Mesothelial cell of epicardium (in vitro differentiated cells): ENCODE results near the gene TBX1. TPM values are rescaled to one million over a fixed set of nuclear protein-coding genes. Genes with fewer than 3 reads are reported as not detected.
"Not testable (repeated sequence)": the region's sequence is repeated elsewhere in the genome, so short reads cannot be mapped to it uniquely, and the experiment has no call there.

ENCODE experiments used
- DNase-seq, 2 experiments: peaks; one replicate each; pipeline ENCODE4 v3.0.0; 2021; ENCODE audit warnings: low spot score in 2 of 2; ENCODE audit not compliant: unreplicated experiment in 2 of 2
- H3K27ac Mint-ChIP-seq: 2 replicates; pipeline ENCODE4 v1.8.0; 2021; ENCODE audit warnings: mixed read lengths
- H3K27me3 Mint-ChIP-seq: 2 replicates; pipeline ENCODE4 v1.8.0; 2021; ENCODE audit warnings: low read depth, mixed read lengths
- H3K36me3 Mint-ChIP-seq: 2 replicates; pipeline ENCODE4 v1.8.0; 2021; ENCODE audit warnings: mixed read lengths
- H3K4me1 Mint-ChIP-seq: 2 replicates; pipeline ENCODE4 v1.8.0; 2021; ENCODE audit warnings: mixed read lengths
- H3K4me3 Mint-ChIP-seq: 2 replicates; pipeline ENCODE4 v1.8.0; 2021; ENCODE audit warnings: mild to moderate bottlenecking, moderate library complexity, mixed read lengths
- H3K9me3 Mint-ChIP-seq: 2 replicates; pipeline ENCODE4 v1.8.0; 2021; ENCODE audit warnings: mixed read lengths
- CTCF ChIP-seq: fragments of 200-600 bp; sonication (generic); IDR thresholded peaks from one replicate; pipeline ENCODE4 v1.5.0; 2021; ENCODE audit warnings: antibody characterized with exemption; ENCODE audit not compliant: unreplicated experiment
- total RNA-seq: library from RNA; stranded (reverse); gene quantifications from 3 replicates; pipeline ENCODE4 v1.2.1, GENCODE V29; 2021

Gene TBX1
- total RNA-seq, 1 donor from 2014 or later, result 0.45 TPM

- peaks cover 43% of the 10 kb centered on the region for H3K36me3 Mint-ChIP-seq
- H3K4me3 Mint-ChIP-seq, result no peak overlapping the region
- H3K9me3 Mint-ChIP-seq, result peaks cover 34% of the 10 kb centered on the region
- no peaks in the 10 kb centered on the region for H3K4me1 Mint-ChIP-seq
- no peak for TF ChIP-seq CTCF
- DNase-seq, result no peak
- H3K27ac Mint-ChIP-seq, result no peak overlapping the region
- H3K27me3 Mint-ChIP-seq, result no peaks in the 10 kb centered on the region
Observed at GRCh38 chr22:19789406-19789805, 28.8 kb downstream of the TBX1 start.

DNA sequence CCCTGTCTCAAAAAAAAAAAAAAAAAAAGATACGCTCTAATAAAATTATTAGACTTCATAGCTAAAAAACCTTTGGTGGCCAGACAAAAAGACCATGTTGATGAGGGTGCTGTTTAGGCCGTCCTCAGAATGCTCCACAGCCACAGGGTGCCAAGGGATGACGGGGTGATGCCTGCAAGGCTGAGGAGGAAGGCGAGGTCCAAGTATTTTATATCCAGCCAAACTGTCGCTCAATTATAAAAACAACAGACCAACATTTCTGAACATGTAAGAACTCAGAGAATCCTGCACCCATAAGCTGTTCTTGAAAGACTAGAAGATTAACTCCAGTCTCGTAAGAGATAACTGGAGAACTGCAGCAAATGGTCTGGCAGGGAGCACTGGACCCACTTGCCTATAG lies 29.2 kb downstream of the TBX1 start:
- H3K9me3 Mint-ChIP-seq, result peaks cover 34% of the 10 kb centered on the region

GRCh38 chr22:19791243-19791642 lies 30.7 kb downstream of the TBX1 start:
- TF ChIP-seq CTCF, result no peak
- H3K36me3 Mint-ChIP-seq, result peaks cover 44% of the 10 kb centered on the region
- H3K4me1 Mint-ChIP-seq, result no peaks in the 10 kb centered on the region
- no peak for DNase-seq
- peaks cover 34% of the 10 kb centered on the region for H3K9me3 Mint-ChIP-seq
- no peaks in the 10 kb centered on the region for H3K27me3 Mint-ChIP-seq
- no peak overlapping the region for H3K27ac Mint-ChIP-seq
- no peak overlapping the region for H3K4me3 Mint-ChIP-seq

More for the DNA sequence above, 29.2 kb downstream of the TBX1 start:
- no peak overlapping the region for H3K4me3 Mint-ChIP-seq
- peaks cover 44% of the 10 kb centered on the region for H3K36me3 Mint-ChIP-seq
- H3K27me3 Mint-ChIP-seq, result no peaks in the 10 kb centered on the region
- DNase-seq, result no peak
- no peak for TF ChIP-seq CTCF
- H3K4me1 Mint-ChIP-seq, result no peaks in the 10 kb centered on the region
- H3K27ac Mint-ChIP-seq, result no peak overlapping the region

GRCh38 chr22:19791894-19792293 lies 31.3 kb downstream of the TBX1 start:
- H3K9me3 Mint-ChIP-seq, result peaks cover 34% of the 10 kb centered on the region
- peaks cover 44% of the 10 kb centered on the region for H3K36me3 Mint-ChIP-seq
- DNase-seq, result no peak
- H3K27me3 Mint-ChIP-seq, result no peaks in the 10 kb centered on the region
- no peak for TF ChIP-seq CTCF
- no peak overlapping the region for H3K27ac Mint-ChIP-seq
- H3K4me1 Mint-ChIP-seq, result no peaks in the 10 kb centered on the region
- no peak overlapping the region for H3K4me3 Mint-ChIP-seq

- not testable (repeated sequence) for H3K27ac Mint-ChIP-seq, H3K4me1 Mint-ChIP-seq, H3K4me3 Mint-ChIP-seq, DNase-seq, H3K27me3 Mint-ChIP-seq
- Mint-ChIP-seq H3K36me3 (peaks cover 44% of the 10 kb centered on the region), H3K9me3 (peaks cover 34% of the 10 kb centered on the region)
Observed at GRCh38 chr22:19792383-19792896, 31.9 kb downstream of the TBX1 start.

DNA sequence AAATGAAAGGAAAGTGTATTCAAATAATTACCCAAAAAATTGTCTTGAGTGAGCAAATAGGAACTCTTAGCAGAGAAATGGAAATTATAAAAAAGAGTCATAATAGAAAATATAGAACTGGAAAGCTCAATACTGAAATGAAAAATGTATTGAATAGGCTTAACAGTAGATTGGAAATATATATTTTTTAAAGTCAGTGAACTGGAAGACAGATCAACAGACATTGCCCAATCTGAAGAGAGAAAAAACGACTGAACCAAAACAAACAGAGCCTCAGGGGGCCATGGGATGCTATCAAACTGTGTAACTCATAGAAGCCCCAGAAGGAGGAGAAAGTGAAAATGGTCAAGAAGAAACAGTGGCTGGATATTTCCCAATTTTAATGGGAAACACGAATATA lies 32.6 kb downstream of the TBX1 start:
- Mint-ChIP-seq H3K4me1 (no peaks in the 10 kb centered on the region), H3K27me3 (no peaks in the 10 kb centered on the region), H3K27ac (no peak overlapping the region), H3K9me3 (peaks cover 34% of the 10 kb centered on the region), H3K36me3 (peaks cover 40% of the 10 kb centered on the region), H3K4me3 (no peak overlapping the region)
- no peak for TF ChIP-seq CTCF
- no peak for DNase-seq
